GM12873 (cell line): ENCODE data around the gene LZTS2.
A peak's percentile ranks its signal among the peaks of the same experiment; 100 is the strongest.

Source experiments
- TF ChIP-seq, protein P1 (sequence below): IDR thresholded peaks from 2 replicates; pipeline ENCODE4 v1.5.1; 2012; ENCODE audit warnings: low read depth, mild to moderate bottlenecking, moderate library complexity, low read length, control low read depth; ENCODE audit not compliant: insufficient read depth; ENCODE audit errors: missing control alignments

LZTS2 gene

DNA sequence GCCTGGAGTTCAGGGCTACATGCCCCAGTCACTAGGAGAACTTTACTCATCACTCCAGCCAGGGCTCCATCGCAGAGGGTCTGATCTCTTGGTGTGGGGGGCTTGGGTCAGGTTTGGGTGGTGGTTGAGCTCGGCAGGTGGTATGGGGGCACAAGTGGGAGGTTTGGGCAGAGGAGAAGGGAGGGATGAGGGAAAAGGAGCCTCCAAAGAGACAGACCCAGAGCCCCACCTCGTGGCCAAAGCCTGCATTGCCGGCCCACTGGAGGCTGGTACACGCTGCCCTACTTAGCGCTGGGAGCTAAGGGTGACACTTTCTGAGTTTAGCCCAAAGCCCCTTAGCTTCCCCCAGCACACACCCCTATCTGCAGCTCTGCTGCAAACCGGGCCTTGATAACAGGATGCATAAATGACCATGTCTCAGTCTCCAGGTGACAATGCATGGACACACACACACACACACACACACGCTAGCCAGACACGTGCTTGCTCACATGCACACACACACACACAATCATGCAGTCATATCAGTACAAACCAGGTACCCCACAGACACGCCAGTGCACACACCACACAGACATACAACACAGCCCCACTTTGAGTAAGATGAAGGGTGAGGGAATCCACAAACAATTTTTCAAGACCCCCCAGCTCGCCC lies 14.7 kb downstream of the LZTS2 start:
- TF ChIP-seq, protein P1, sequence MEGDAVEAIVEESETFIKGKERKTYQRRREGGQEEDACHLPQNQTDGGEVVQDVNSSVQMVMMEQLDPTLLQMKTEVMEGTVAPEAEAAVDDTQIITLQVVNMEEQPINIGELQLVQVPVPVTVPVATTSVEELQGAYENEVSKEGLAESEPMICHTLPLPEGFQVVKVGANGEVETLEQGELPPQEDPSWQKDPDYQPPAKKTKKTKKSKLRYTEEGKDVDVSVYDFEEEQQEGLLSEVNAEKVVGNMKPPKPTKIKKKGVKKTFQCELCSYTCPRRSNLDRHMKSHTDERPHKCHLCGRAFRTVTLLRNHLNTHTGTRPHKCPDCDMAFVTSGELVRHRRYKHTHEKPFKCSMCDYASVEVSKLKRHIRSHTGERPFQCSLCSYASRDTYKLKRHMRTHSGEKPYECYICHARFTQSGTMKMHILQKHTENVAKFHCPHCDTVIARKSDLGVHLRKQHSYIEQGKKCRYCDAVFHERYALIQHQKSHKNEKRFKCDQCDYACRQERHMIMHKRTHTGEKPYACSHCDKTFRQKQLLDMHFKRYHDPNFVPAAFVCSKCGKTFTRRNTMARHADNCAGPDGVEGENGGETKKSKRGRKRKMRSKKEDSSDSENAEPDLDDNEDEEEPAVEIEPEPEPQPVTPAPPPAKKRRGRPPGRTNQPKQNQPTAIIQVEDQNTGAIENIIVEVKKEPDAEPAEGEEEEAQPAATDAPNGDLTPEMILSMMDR, result peak; percentile 99

DNA sequence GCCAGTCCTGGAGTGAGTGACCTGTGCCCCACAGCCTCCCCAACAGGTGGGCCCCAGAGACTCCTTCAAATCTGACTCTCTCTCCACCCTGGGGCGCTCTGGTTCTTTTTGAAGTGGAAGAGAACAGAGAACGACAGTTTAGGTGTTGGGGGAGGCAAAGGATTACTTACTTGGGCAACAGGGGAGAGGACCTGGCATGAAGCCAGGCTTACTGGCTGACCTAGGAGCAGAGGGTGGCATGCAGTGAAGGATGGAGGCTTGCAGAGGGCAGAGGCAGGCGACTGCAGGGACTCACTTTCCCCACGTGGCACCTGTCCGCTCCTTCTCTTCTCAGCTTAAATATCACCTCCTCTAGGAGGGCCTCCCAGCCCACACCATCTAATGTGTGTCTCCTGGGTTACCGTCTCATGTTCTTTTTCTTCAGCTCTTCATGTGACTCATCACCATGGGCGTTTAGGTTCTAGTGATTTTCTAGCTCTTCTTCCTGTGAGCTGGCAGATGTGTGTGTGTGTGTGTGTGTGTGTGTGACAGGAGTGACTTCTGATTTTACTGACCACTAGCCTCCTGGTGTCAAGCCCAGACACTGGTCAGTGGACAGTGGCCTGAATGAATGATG lies 15.5 kb downstream of the LZTS2 start:
- TF ChIP-seq, protein P1, result no peak

DNA sequence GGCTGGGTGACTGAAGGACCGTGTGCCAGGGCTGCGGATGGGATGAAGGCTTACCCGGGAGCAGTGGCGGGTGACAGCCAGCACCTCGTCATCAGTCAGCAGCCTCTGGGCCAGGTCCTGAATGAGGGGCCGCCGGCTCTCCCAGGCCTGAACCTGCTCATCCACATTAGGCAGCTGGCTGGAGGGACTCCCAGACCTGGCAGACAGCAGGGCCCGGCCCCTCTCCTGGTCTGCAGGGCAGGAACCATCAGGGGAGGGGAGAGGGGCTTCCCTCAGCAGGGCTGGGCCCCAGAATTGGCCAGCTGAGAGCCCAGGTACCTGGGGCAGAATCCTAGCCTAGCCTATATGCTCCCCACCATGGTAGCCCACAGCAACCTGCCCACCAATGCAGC lies 16.0 kb downstream of the LZTS2 start:
- TF ChIP-seq, protein P1, result no peak

DNA sequence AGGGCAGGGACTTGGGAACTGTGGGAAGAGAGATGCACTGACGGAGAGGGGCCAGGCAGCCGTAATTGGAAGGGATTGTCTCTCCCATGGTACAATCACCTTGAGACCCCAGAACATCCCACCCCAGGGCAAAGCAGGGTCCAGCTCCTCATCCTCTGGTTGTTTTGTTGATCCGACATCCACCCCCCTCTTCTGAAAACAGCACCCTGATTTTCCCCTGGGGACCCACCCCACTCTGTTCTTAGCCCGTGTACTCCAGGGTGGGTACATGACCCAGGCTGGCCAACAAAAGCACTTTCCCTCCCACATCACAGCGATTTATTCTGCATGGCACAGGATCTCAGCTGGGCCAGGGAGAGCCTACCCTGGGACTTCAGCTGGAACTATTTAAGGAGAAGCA lies 17.2 kb downstream of the LZTS2 start:
- TF ChIP-seq, protein P1, result no peak

DNA sequence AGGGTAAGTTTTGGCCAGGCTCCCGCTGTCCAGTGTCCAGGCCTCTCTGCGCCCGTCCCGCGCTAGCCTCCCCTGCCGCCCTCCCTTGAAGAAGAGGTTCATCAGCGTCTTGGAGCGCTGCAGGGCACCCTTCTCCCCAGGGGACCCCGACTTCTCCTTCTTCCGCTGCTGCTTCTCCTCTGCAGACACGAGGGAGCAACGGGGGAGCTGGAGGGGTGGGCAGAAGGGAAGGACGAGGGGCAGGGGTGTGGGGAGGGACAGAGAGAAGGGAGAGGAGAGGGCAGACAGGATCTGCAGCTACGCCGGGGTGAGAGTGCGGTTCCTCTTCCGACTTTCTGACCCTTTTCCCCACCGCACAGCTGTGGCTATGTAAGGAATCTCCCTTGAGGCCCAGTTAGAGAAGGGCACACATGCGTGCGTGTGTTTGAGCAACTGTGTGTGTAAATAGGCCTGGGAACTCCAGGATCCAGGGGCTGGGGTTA lies 18.6 kb downstream of the LZTS2 start:
- TF ChIP-seq, protein P1, result no peak

DNA sequence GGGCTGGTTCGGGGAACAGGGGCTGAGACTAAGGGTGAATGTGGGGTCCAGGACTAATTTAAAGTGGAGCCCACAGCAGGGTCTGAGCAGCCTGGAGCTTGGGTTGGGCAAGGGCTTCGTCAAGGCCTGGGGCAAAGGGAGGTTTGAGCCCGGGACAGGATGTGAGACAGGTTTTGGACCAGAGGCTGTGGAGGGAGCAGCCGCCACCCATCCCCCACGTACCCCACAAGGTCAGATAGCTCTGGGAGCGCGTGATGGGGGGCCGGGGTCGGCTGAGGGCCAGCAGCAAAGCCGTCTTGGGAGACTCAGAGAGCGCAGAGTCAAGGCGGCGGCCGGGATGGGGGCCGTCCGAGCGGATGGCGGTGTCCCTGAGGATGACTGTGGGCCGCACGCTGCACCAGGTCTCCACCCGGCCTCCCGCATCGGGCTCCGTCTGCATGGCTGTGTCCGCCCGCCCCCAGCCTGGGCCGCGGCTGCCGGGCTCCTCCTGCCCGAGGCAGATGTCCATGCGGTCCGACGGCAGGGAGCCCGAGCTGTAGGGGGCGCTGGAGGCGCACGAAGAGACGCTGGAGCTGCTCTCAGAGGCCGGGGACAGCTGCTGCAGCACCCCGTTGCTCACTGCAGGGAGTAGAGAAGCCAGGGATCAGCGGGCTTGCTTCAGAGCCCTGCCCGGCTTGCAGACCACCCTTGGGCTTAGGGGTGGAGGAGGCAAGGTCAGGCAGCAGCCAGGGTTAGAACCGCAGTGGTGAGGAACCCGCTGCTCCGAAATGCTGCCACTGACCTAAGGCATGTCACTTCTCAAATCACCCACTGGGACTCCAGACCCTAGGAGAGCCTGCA lies 19.2 kb downstream of the LZTS2 start:
- TF ChIP-seq, protein P1, result peak; percentile 75

DNA sequence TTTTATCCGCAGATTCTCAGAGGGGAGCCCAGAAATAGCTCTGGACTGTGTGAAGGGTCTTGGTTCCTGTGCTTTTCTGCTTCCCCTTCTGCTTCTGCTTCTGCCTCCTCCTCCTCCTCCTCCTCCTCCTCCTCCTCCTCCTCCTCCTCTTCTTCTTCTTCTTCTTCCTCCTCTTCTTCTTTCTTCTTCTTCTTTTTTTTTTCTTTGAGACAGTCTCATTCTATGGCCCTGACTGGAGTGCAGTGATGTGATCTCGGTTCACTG lies 19.8 kb downstream of the LZTS2 start:
- TF ChIP-seq, protein P1, result no peak
